ENCODE results near the gene PPP5C.

Gene PPP5C

DNA sequence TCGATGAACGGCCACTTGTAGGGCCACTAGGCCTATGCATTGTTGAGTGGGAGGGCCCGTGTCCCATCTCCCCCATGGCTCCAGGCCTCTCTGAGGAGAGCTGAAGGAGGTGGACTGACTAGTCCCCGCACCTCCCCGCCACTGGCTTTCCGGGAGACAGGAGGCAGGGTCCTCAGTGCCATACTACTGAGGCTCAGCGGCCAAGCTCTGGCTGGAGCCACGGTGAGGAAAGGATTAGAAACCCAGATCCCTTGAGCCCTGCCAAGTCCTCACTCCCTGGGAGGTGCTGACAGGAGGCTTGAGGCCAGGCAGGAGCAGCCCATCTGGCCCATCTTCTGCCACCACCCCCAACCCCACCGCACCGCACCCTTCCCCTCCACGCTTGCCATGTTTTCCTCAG is 37.5 kb downstream of the PPP5C start:
- H3K9me2 ChIP-seq (replicated peaks; ENCODE audit: low read depth, low read length), result no peaks in the 10 kb centered on the region
- TF ChIP-seq, protein P1, sequence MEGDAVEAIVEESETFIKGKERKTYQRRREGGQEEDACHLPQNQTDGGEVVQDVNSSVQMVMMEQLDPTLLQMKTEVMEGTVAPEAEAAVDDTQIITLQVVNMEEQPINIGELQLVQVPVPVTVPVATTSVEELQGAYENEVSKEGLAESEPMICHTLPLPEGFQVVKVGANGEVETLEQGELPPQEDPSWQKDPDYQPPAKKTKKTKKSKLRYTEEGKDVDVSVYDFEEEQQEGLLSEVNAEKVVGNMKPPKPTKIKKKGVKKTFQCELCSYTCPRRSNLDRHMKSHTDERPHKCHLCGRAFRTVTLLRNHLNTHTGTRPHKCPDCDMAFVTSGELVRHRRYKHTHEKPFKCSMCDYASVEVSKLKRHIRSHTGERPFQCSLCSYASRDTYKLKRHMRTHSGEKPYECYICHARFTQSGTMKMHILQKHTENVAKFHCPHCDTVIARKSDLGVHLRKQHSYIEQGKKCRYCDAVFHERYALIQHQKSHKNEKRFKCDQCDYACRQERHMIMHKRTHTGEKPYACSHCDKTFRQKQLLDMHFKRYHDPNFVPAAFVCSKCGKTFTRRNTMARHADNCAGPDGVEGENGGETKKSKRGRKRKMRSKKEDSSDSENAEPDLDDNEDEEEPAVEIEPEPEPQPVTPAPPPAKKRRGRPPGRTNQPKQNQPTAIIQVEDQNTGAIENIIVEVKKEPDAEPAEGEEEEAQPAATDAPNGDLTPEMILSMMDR (conservative IDR thresholded peaks at IDR 0.05; ENCODE audit: low read length), result no peak
- no peak for TF ChIP-seq EZH2phosphoT487 (IDR thresholded peaks at IDR 0.05; ENCODE audit: borderline replicate concordance)
- no peaks in the 10 kb centered on the region for H3K4me1 ChIP-seq (ENCODE audit: insufficient read depth, low read length, poor library complexity, severe bottlenecking)
- H2AFZ ChIP-seq (ENCODE audit: low read length), result no peak overlapping the region
- H3K9ac ChIP-seq (ENCODE audit: low read depth, low read length, poor library complexity, severe bottlenecking), result no peak overlapping the region
- no peaks in the 10 kb centered on the region for H3K79me2 ChIP-seq (ENCODE audit: insufficient read depth, low read length)
- no peaks in the 10 kb centered on the region for H3K9me3 ChIP-seq (ENCODE audit: insufficient read depth, low read depth, low read length)
- H3K36me3 ChIP-seq (ENCODE audit: insufficient read depth, low read length), result peaks cover 95% of the 10 kb centered on the region; the same call in 1 of the 2 replicates
- no peaks in the 10 kb centered on the region for H3K27me3 ChIP-seq (ENCODE audit: insufficient read depth, low read length, poor library complexity, severe bottlenecking)
- H3F3A ChIP-seq (ENCODE audit: low read depth), result no peaks in the 10 kb centered on the region
- H3K4me3 ChIP-seq (ENCODE audit: low read length, poor library complexity, severe bottlenecking), result no peak overlapping the region
- H3K4me2 ChIP-seq (ENCODE audit: low read depth, low read length, poor library complexity, severe bottlenecking), result no peak overlapping the region
- no peaks in the 10 kb centered on the region for H4K20me1 ChIP-seq (ENCODE audit: insufficient read depth, low read length, poor library complexity, severe bottlenecking)

DNA sequence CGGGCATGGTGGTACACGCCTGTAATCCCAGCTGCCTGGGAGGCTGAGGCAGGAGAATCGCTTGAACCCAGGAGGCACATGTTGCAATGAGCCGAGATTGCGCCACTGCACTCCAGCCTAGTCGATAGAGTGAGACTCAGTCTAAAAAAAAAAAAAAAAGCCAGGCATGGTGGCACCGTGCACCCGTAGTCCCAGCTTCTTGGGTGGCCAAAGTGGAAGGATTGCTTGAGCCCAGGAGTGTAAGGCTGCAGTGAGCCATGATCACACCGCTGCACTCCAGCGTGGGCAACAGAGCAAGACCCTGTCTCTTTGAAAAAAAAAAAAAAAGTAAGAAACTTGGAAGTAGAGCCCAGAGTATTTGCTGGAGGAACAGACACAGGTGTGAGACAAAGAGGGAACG is 38.7 kb downstream of the PPP5C start:
- Histone ChIP-seq H3K4me3 (ENCODE audit: low read length, poor library complexity, severe bottlenecking) (no peak overlapping the region), H2AFZ (ENCODE audit: low read length) (no peak overlapping the region), H4K20me1 (ENCODE audit: insufficient read depth, low read length, poor library complexity, severe bottlenecking) (no peaks in the 10 kb centered on the region), H3K9ac (ENCODE audit: low read depth, low read length, poor library complexity, severe bottlenecking) (no peak overlapping the region), H3F3A (ENCODE audit: low read depth) (no peaks in the 10 kb centered on the region), H3K36me3 (ENCODE audit: insufficient read depth, low read length) (peaks cover 95% of the 10 kb centered on the region; the same call in 1 of the 2 replicates), H3K4me2 (ENCODE audit: low read depth, low read length, poor library complexity, severe bottlenecking) (no peak overlapping the region), H3K79me2 (ENCODE audit: insufficient read depth, low read length) (no peaks in the 10 kb centered on the region), H3K9me3 (ENCODE audit: insufficient read depth, low read depth, low read length) (no peaks in the 10 kb centered on the region), H3K4me1 (ENCODE audit: insufficient read depth, low read length, poor library complexity, severe bottlenecking) (no peaks in the 10 kb centered on the region), H3K27me3 (ENCODE audit: insufficient read depth, low read length, poor library complexity, severe bottlenecking) (no peaks in the 10 kb centered on the region), H3K9me2 (replicated peaks; ENCODE audit: low read depth, low read length) (no peaks in the 10 kb centered on the region)
- TF ChIP-seq EZH2phosphoT487 (IDR thresholded peaks at IDR 0.05; ENCODE audit: borderline replicate concordance), result no peak
- TF ChIP-seq, protein P1 (conservative IDR thresholded peaks at IDR 0.05; ENCODE audit: low read length), result no peak

DNA sequence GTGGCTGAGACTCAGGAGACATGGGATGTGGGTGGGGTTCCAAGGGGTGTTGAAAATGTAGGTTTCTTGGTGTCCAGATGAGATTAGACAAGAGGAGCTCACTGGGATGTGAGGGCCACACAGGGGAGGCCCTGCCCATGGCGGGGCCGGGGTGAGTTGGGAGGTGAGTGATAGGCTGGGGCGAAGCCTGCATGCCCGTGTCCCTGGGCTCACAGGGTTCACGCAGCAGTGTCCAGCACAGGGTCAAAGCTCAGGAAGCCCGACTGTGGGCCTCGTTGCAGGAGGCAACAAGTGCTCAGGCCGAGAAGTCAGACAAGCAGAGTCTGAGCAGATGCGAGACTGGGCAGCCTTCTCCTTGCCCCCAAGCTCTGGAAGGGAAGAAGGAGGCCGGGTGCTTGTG is 39.3 kb downstream of the PPP5C start:
- Histone ChIP-seq H3K9ac (ENCODE audit: low read depth, low read length, poor library complexity, severe bottlenecking) (no peak overlapping the region), H3K36me3 (ENCODE audit: insufficient read depth, low read length) (peaks cover 96% of the 10 kb centered on the region; the same call in 1 of the 2 replicates), H4K20me1 (ENCODE audit: insufficient read depth, low read length, poor library complexity, severe bottlenecking) (no peaks in the 10 kb centered on the region)

More for the DNA sequence above, 39.3 kb downstream of the PPP5C start:
- Histone ChIP-seq H2AFZ (ENCODE audit: low read length) (no peak overlapping the region), H3K9me3 (ENCODE audit: insufficient read depth, low read depth, low read length) (no peaks in the 10 kb centered on the region), H3K27me3 (ENCODE audit: insufficient read depth, low read length, poor library complexity, severe bottlenecking) (no peaks in the 10 kb centered on the region), H3K4me3 (ENCODE audit: low read length, poor library complexity, severe bottlenecking) (no peak overlapping the region), H3K9me2 (replicated peaks; ENCODE audit: low read depth, low read length) (no peaks in the 10 kb centered on the region), H3F3A (ENCODE audit: low read depth) (no peaks in the 10 kb centered on the region), H3K4me1 (ENCODE audit: insufficient read depth, low read length, poor library complexity, severe bottlenecking) (no peaks in the 10 kb centered on the region), H3K79me2 (ENCODE audit: insufficient read depth, low read length) (no peaks in the 10 kb centered on the region), H3K4me2 (ENCODE audit: low read depth, low read length, poor library complexity, severe bottlenecking) (no peak overlapping the region)
- TF ChIP-seq, protein P1 (conservative IDR thresholded peaks at IDR 0.05; ENCODE audit: low read length), result no peak
- no peak for TF ChIP-seq EZH2phosphoT487 (IDR thresholded peaks at IDR 0.05; ENCODE audit: borderline replicate concordance)
